Ovary (tissue), 9 donors: ENCODE measurements around the gene MARCHF4. TPM values are rescaled to one million over a fixed set of nuclear protein-coding genes. Genes with fewer than 3 reads are reported as not detected.

ENCODE experiments used
- DNase-seq, 5 donors: peaks; one replicate each; pipeline ENCODE4 v3.0.0-alpha.2; 2019 to 2020
- H3K27ac ChIP-seq, 2 donors: fragments of 200-600 bp; one replicate each; pipeline versions ENCODE4 v1.5.1 to v1.8.0; 2019 to 2022
- H3K27me3 ChIP-seq: fragments of 200-600 bp; one replicate; pipeline ENCODE4 v1.8.0; 2022
- H3K36me3 ChIP-seq: fragments of 200-600 bp; sonication (generic); one replicate; pipeline ENCODE4 v1.5.1; 2019
- H3K4me1 ChIP-seq: one replicate; pipeline ENCODE4 v1.8.1; 2013; ENCODE audit warnings: mild to moderate bottlenecking, moderate library complexity; ENCODE audit not compliant: insufficient read depth
- H3K4me3 ChIP-seq: fragments of 200-600 bp; sonication (generic); one replicate; pipeline ENCODE4 v1.5.1; 2017
- H3K9me3 ChIP-seq, 2 donors: fragments of 200-600 bp in 1 of 2; sonication (generic) in 1 of 2; one replicate each; pipeline versions ENCODE4 v1.5.1 to v1.8.1; 2013 to 2019; ENCODE audit warnings: mild to moderate bottlenecking in 1 of 2, moderate library complexity in 1 of 2
- EP300 ChIP-seq: sonication (generic); formaldehyde crosslinking; IDR thresholded peaks from one replicate; pipeline ENCODE4 v1.6.1; 2017; ENCODE audit warnings: antibody characterized with exemption
- POLR2A ChIP-seq: fragments of 450-650 bp; IDR thresholded peaks from one replicate; pipeline ENCODE4 v1.6.1; 2017; ENCODE audit warnings: antibody characterized with exemption, mild to moderate bottlenecking, moderate library complexity
- WGBS, 3 donors: extraction: QIAGEN DNeasy Blood & Tissue Kit in 1 of 3; methylation state at CpG; one replicate each; pipeline versions ENCODE4 v1.1.5 to v1.1.7; 2013 to 2017; 5-methylcytosine and 5-hydroxymethylcytosine counted together
- intact Hi-C, 4 donors: fragments of 100-400 bp; cut with DNase I; formaldehyde crosslinking; loops; one replicate each; pipeline versions ENCODE4 v1.11.0 to v1.15.1; 2022 to 2023
- polyA plus RNA-seq, 2 donors: library from polyadenylated mRNA; stranded (reverse); fragments of 200-250 nt in 1 of 2; fragments of 350-450 nt in 1 of 2; fragmentation: Illumina TruSeq in 1 of 2; extraction: RNeasy Lipid Tissue Mini Kit (QIAGEN cat#74804) in 1 of 2; gene quantifications; one replicate each; pipeline ENCODE4 v1.2.3, GENCODE V29; 2013 to 2014
- total RNA-seq, 7 donors: library from RNA; depleted of rRNA in 2 of 7; stranded (reverse); fragments of >200 nt in 2 of 7; fragmentation: NEBNext Ultra II Directional in 3 of 7; extraction: Animal tissue kit (Norgen Biotek cat#: 25700) in 3 of 7; gene quantifications; one replicate each; pipeline versions ENCODE4 v1.1.0 to v1.2.4, GENCODE V29; 2016 to 2023
- TF ChIP-seq, protein P1 (sequence below), 3 donors: fragments of 450-650 bp in 2 of 3; fragments of 200-600 bp in 1 of 3; IDR thresholded peaks; one replicate each; pipeline versions ENCODE4 v1.5.1 to v1.8.0; 2016 to 2022; ENCODE audit warnings: antibody characterized with exemption in 3 of 3, mild to moderate bottlenecking in 1 of 3
- donor health status: DM: no; HTN: no; CAD: no; lungs with moderate emphysema.
- donor health status: DM: no; HTN: no; CAD: no.
- donor health status: Bipolar disorder and iron deficiency.
- donor health status: DM: yes; HTN: yes; CAD: no.
- donor health status: DM: no; HTN: no; CAD: no.
- donor health status: DM: yes; HTN: yes; CAD: no.

The MARCHF4 gene
- total and polyA plus RNA-seq, 9 donors = 0.01 to 0.10 (median 0.05) TPM; not detected in 5

DNA sequence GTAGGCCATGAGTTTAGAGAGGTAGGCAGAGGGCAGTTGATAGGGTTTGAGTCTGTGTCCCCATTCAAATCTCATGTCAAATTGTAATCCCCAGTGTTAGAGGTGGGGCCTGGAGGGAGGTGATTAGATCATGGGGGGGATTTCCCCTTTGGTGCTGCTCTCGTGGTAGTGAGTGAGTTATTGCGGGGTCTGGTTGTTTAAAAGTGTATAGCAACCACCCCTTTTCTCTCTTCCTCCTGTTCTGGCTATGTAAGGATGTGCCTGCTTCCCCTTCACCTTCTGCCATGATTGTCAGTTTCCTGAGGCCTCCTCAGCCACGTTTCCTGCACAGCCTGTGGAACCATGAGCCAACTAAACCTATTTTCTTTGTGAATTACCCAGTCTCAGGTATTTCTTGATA, 25.5 kb downstream of the MARCHF4 start:
- Histone ChIP-seq H3K4me1 (no peaks in the 10 kb centered on the region), H3K4me3 (no peak overlapping the region), H3K27me3 (no peaks in the 10 kb centered on the region), H3K9me3 (no peaks in the 10 kb centered on the region), H3K36me3 (no peaks in the 10 kb centered on the region), H3K27ac (no peak overlapping the region)
- intact Hi-C loops = no loop called here
- WGBS, 3 donors = 72 to 88% (median 88%) methylated on average over 3 of the region's 3 CpGs
- DNase-seq = no peak
- TF ChIP-seq EP300 (no peak), POLR2A (no peak)
- TF ChIP-seq, protein P1, sequence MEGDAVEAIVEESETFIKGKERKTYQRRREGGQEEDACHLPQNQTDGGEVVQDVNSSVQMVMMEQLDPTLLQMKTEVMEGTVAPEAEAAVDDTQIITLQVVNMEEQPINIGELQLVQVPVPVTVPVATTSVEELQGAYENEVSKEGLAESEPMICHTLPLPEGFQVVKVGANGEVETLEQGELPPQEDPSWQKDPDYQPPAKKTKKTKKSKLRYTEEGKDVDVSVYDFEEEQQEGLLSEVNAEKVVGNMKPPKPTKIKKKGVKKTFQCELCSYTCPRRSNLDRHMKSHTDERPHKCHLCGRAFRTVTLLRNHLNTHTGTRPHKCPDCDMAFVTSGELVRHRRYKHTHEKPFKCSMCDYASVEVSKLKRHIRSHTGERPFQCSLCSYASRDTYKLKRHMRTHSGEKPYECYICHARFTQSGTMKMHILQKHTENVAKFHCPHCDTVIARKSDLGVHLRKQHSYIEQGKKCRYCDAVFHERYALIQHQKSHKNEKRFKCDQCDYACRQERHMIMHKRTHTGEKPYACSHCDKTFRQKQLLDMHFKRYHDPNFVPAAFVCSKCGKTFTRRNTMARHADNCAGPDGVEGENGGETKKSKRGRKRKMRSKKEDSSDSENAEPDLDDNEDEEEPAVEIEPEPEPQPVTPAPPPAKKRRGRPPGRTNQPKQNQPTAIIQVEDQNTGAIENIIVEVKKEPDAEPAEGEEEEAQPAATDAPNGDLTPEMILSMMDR (IDR thresholded peaks at IDR 0.05) = no peak

- 77 to 81% (median 79%) methylated on average over 3 of the region's 3 CpGs for WGBS, 3 donors
- no peak for DNase-seq
These were observed 26.4 kb downstream of the MARCHF4 start for GRCh38 chr2:216345846-216346245.

GRCh38 chr2:216344950-216345300, 27.4 kb downstream of the MARCHF4 start:
- Histone ChIP-seq H3K9me3 (no peaks in the 10 kb centered on the region), H3K4me1 (peaks cover 5% of the 10 kb centered on the region), H3K36me3 (no peaks in the 10 kb centered on the region), H3K27me3 (no peaks in the 10 kb centered on the region), H3K27ac (no peak overlapping the region), H3K4me3 (no peak overlapping the region)
- intact Hi-C loops = no loop called here
- TF ChIP-seq EP300 (no peak), POLR2A (no peak)
- TF ChIP-seq, protein P1 (IDR thresholded peaks at IDR 0.05) = no peak
- no peak for DNase-seq
- 10 to 25% (median 11%) methylated on average over 4 of the region's 4 CpGs for WGBS, 3 donors

More at GRCh38 chr2:216345846-216346245, 26.4 kb downstream of the MARCHF4 start:
- Histone ChIP-seq H3K27ac (no peak overlapping the region), H3K36me3 (no peaks in the 10 kb centered on the region), H3K27me3 (no peaks in the 10 kb centered on the region), H3K4me1 (no peaks in the 10 kb centered on the region), H3K9me3 (no peaks in the 10 kb centered on the region), H3K4me3 (no peak overlapping the region)
- TF ChIP-seq, protein P1 (IDR thresholded peaks at IDR 0.05) = no peak
- TF ChIP-seq POLR2A (no peak), EP300 (no peak)
- intact Hi-C loops = no loop called here

DNA sequence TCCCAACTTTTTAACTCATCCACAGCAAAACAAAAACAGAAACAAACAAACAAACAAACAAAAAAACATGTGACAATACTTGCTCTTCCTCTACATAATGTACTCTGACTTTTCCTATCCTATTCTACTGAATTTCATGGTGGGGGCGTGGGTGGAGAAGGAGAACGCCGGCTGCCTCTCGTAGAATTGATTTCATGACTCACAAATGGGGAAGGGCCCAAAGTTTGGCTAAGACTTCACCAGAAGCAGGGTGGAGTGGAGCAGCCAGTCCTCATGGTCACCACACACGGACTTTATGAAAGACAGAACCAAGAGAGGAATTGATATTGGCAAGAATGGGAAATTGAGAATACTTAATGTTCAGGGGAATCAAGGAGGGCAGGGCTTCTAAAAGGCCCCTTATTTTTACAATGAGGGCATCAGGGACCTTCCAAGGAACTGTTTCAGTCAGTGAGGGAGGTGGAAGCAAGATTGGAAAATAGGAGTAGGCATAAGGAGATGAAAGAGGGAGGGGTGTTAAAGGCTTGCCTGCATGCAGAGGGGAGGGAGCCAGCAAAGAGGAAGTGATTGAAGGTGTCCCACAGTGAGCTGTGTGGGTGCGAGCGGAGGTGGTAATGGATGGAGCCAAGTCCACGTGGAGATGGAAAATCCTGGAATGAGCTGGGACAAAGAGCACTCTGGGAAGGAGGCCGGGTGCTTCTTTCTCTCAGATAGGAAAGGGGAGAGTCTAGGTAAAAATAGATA, 27.9 kb downstream of the MARCHF4 start:
- WGBS, 3 donors = 43 to 53% (median 44%) methylated on average over 9 of the region's 9 CpGs
- intact Hi-C loops = no loop called here

More for the DNA sequence above, 27.9 kb downstream of the MARCHF4 start:
- H3K27me3 ChIP-seq = no peaks in the 10 kb centered on the region
- no peak overlapping the region for H3K4me3 ChIP-seq
- peaks cover 8% of the 10 kb centered on the region for H3K4me1 ChIP-seq
- no peak overlapping the region for H3K27ac ChIP-seq
- no peaks in the 10 kb centered on the region for H3K36me3 ChIP-seq
- TF ChIP-seq POLR2A (no peak), EP300 (no peak)
- TF ChIP-seq, protein P1 (IDR thresholded peaks at IDR 0.05) = no peak
- no peaks in the 10 kb centered on the region for H3K9me3 ChIP-seq
- DNase-seq = no peak
